ENCODE measurements around the gene FARS2. TPM values are rescaled to one million over a fixed set of nuclear protein-coding genes. Genes with fewer than 3 reads are reported as not detected.

FARS2 gene
- polyA plus RNA-seq, 1 donor from 2014 or later = 11.9 TPM

- Histone ChIP-seq H3K9ac (ENCODE audit: low read length) (no peak overlapping the region), H3K27ac (ENCODE audit: low read length) (no peak overlapping the region), H3F3A (ENCODE audit: insufficient read depth, low read length, poor library complexity, severe bottlenecking) (peaks cover 3% of the 10 kb centered on the region), H3K4me2 (ENCODE audit: low read length) (no peak overlapping the region), H3K4me3 (ENCODE audit: low read length) (no peak overlapping the region), H4K20me1 (ENCODE audit: insufficient read depth) (no peaks in the 10 kb centered on the region), H3K36me3 (ENCODE audit: insufficient read depth, low read length) (no peaks in the 10 kb centered on the region), H3K9me2 (ENCODE audit: insufficient read depth, low read length) (no peaks in the 10 kb centered on the region), H3K27me3 (ENCODE audit: insufficient read depth, low read depth, low read length) (no peaks in the 10 kb centered on the region), H3K9me3 (ENCODE audit: low read length) (no peaks in the 10 kb centered on the region), H2AFZ (ENCODE audit: low read depth, low read length) (no peak overlapping the region), H3K79me2 (replicated peaks; ENCODE audit: insufficient read depth, low read length) (no peaks in the 10 kb centered on the region)
- TF ChIP-seq EP300 (conservative IDR thresholded peaks at IDR 0.05; ENCODE audit: poor library complexity, severe bottlenecking) = no peak
- no peak for TF ChIP-seq SMC3 (conservative IDR thresholded peaks at IDR 0.05; ENCODE audit: poor library complexity)
- TF ChIP-seq EZH2 (IDR thresholded peaks at IDR 0.05; ENCODE audit: borderline replicate concordance, insufficient read depth, low read length, poor library complexity, severe bottlenecking) = no peak
- TF ChIP-seq TAF1 (IDR thresholded peaks at IDR 0.05; ENCODE audit: low read depth) = no peak
- no peak for TF ChIP-seq POLR2AphosphoS5 (IDR thresholded peaks at IDR 0.05)
- no peak for TF ChIP-seq MXI1 (conservative IDR thresholded peaks at IDR 0.05; ENCODE audit: poor library complexity, severe bottlenecking)
- TF ChIP-seq CTCF (IDR thresholded peaks at IDR 0.05; ENCODE audit: poor library complexity, severe bottlenecking) = no peak
- no peak for TF ChIP-seq RAD21 (conservative IDR thresholded peaks at IDR 0.05)
- TF ChIP-seq REST (IDR thresholded peaks at IDR 0.05; ENCODE audit: borderline replicate concordance) = no peak
These were observed 98.1 kb downstream of the FARS2 start for GRCh38 chr6:5359417-5359816.

- peak overlapping the region; percentile 90 for H3K27ac ChIP-seq (ENCODE audit: low read length)
- H3K4me2 ChIP-seq (ENCODE audit: low read length) = peak overlapping the region; percentile 57
- no peaks in the 10 kb centered on the region for H3K79me2 ChIP-seq (replicated peaks; ENCODE audit: insufficient read depth, low read length)
- H3K9me3 ChIP-seq (ENCODE audit: low read length) = no peaks in the 10 kb centered on the region
- no peaks in the 10 kb centered on the region for H4K20me1 ChIP-seq (ENCODE audit: insufficient read depth)
- H3K9ac ChIP-seq (ENCODE audit: low read length) = peak overlapping the region; percentile 54
- TF ChIP-seq POLR2AphosphoS5 (IDR thresholded peaks at IDR 0.05) (peak; percentile 68), CTCF (IDR thresholded peaks at IDR 0.05; ENCODE audit: poor library complexity, severe bottlenecking) (no peak), TAF1 (IDR thresholded peaks at IDR 0.05; ENCODE audit: low read depth) (no peak), EP300 (conservative IDR thresholded peaks at IDR 0.05; ENCODE audit: poor library complexity, severe bottlenecking) (peak; percentile 84), RAD21 (conservative IDR thresholded peaks at IDR 0.05) (peak; percentile 25)
- peaks cover 3% of the 10 kb centered on the region for H3F3A ChIP-seq (ENCODE audit: insufficient read depth, low read length, poor library complexity, severe bottlenecking)
- H3K36me3 ChIP-seq (ENCODE audit: insufficient read depth, low read length) = no peaks in the 10 kb centered on the region
- peak overlapping the region; percentile 51 for H3K4me3 ChIP-seq (ENCODE audit: low read length)
- H3K9me2 ChIP-seq (ENCODE audit: insufficient read depth, low read length) = no peaks in the 10 kb centered on the region
- H3K27me3 ChIP-seq (ENCODE audit: insufficient read depth, low read depth, low read length) = no peaks in the 10 kb centered on the region
- peak overlapping the region; percentile 29 for H2AFZ ChIP-seq (ENCODE audit: low read depth, low read length)
These were observed 100.1 kb downstream of the FARS2 start for GRCh38 chr6:5361396-5361795.
